Gastrocnemius medialis (tissue), 4 donors: ENCODE results near the gene GRIFIN.

ENCODE experiments used
- POLR2A ChIP-seq, 2 donors: fragments of 450-650 bp; IDR thresholded peaks; one replicate each; pipeline ENCODE4 v1.6.1; 2017; ENCODE audit warnings: antibody characterized with exemption in 2 of 2, mild to moderate bottlenecking in 2 of 2, moderate library complexity in 2 of 2
- TF ChIP-seq, protein P1 (sequence below), 5 experiments: fragments of 450-650 bp in 3 of 5; fragments of 200-600 bp in 2 of 5; sonication (generic) in 2 of 5; IDR thresholded peaks in 4 of 5; conservative IDR thresholded peaks in 1 of 5; 1 replicate in 4 of 5; 2 replicates in 1 of 5; pipeline ENCODE4 v1.5.1; 2016 to 2019; ENCODE audit warnings: antibody characterized with exemption in 5 of 5, mild to moderate bottlenecking in 3 of 5, moderate library complexity in 3 of 5

DNA sequence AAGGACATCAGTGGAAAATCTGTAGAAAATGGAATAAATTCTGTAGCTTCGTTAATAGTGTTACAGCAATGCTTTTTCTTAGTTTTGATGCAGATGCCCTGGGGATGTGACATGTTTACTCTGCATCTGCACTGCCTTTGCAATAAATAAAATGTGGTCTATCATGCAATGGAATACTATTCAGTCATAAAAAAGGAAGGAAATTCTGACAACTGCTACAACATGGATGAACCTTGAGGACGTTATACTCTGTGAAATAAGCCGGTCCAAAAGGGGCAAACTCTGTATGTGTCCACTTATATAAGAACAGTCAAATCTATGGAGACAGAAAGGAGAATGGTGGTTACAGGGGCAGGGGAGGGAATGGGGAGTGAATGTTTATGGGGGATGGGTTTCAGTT lies 13.5 kb downstream of the GRIFIN start:
- TF ChIP-seq POLR2A (IDR thresholded peaks at IDR 0.05): no peak
- TF ChIP-seq, protein P1, sequence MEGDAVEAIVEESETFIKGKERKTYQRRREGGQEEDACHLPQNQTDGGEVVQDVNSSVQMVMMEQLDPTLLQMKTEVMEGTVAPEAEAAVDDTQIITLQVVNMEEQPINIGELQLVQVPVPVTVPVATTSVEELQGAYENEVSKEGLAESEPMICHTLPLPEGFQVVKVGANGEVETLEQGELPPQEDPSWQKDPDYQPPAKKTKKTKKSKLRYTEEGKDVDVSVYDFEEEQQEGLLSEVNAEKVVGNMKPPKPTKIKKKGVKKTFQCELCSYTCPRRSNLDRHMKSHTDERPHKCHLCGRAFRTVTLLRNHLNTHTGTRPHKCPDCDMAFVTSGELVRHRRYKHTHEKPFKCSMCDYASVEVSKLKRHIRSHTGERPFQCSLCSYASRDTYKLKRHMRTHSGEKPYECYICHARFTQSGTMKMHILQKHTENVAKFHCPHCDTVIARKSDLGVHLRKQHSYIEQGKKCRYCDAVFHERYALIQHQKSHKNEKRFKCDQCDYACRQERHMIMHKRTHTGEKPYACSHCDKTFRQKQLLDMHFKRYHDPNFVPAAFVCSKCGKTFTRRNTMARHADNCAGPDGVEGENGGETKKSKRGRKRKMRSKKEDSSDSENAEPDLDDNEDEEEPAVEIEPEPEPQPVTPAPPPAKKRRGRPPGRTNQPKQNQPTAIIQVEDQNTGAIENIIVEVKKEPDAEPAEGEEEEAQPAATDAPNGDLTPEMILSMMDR (IDR thresholded peaks at IDR 0.05 in 4 of 5, conservative IDR thresholded peaks at IDR 0.05 in 1 of 5): no peak
